Gastroesophageal sphincter (tissue), 4 donors: Measurements from ENCODE around the gene TAS2R39. TPM values are rescaled to one million over a fixed set of nuclear protein-coding genes. Genes with fewer than 3 reads are reported as not detected.
A peak's percentile ranks its signal among the peaks of the same experiment; 100 is the strongest.
"Not testable (repeated sequence)": the region's sequence is repeated elsewhere in the genome, so short reads cannot be mapped to it uniquely, and the experiment has no call there.

Experiments used
- ATAC-seq: fragments of 150-250 bp; one replicate; pipeline ENCODE4 v1.9.1; 2016; ENCODE audit warnings: mild to moderate bottlenecking, moderate library complexity
- H3K27ac ChIP-seq, 4 donors: fragments of 200-600 bp; sonication (generic) in 3 of 4; 1 replicate in 3 of 4; 2 replicates in 1 of 4; pipeline ENCODE4 v1.5.1; 2016 to 2019
- H3K27me3 ChIP-seq: fragments of 200-600 bp; sonication (generic); one replicate; pipeline ENCODE4 v1.5.1; 2019
- H3K36me3 ChIP-seq, 2 donors: fragments of 200-600 bp; sonication (generic); one replicate each; pipeline ENCODE4 v1.5.1; 2019; ENCODE audit warnings: control low read depth in 1 of 2
- H3K4me1 ChIP-seq, 3 donors: fragments of 200-600 bp; sonication (generic); 1 replicate in 2 of 3; 2 replicates in 1 of 3; pipeline ENCODE4 v1.5.1; 2016 to 2019; ENCODE audit warnings: control low read depth in 2 of 3
- H3K4me3 ChIP-seq, 2 donors: fragments of 200-600 bp; sonication (generic); one replicate each; pipeline ENCODE4 v1.5.1; 2019; ENCODE audit warnings: mild to moderate bottlenecking in 1 of 2, moderate library complexity in 1 of 2
- H3K9me3 ChIP-seq, 3 donors: fragments of 200-600 bp; sonication (generic); one replicate each; pipeline ENCODE4 v1.5.1; 2017 to 2019; ENCODE audit warnings: control low read depth in 2 of 3
- CTCF ChIP-seq, 4 experiments: fragments of 200-600 bp in 2 of 4; fragments of 450-650 bp in 2 of 4; sonication (generic) in 1 of 4; IDR thresholded peaks; one replicate each; pipeline ENCODE4 v1.5.1; 2017 to 2019; ENCODE audit warnings: antibody characterized with exemption in 4 of 4, mild to moderate bottlenecking in 2 of 4, moderate library complexity in 2 of 4
- EP300 ChIP-seq: sonication (generic); formaldehyde crosslinking; IDR thresholded peaks from one replicate; pipeline ENCODE4 v1.6.1; 2017; ENCODE audit warnings: antibody characterized with exemption, mild to moderate bottlenecking
- POLR2A ChIP-seq, 2 donors: fragments of 450-650 bp; IDR thresholded peaks; one replicate each; pipeline ENCODE4 v1.6.1; 2017; ENCODE audit warnings: antibody characterized with exemption in 2 of 2, mild to moderate bottlenecking in 2 of 2, moderate library complexity in 1 of 2
- POLR2AphosphoS5 ChIP-seq: sonication (generic); formaldehyde crosslinking; IDR thresholded peaks from one replicate; pipeline ENCODE4 v1.6.1; 2017; ENCODE audit warnings: antibody characterized with exemption
- WGBS, 2 donors: methylation state at CpG; one replicate each; pipeline ENCODE4 v1.1.5; 2018; ENCODE audit warnings: low coverage in 1 of 2; 5-methylcytosine and 5-hydroxymethylcytosine counted together
- total RNA-seq, 4 donors: library from RNA; depleted of rRNA; stranded (reverse); fragments of >200 nt; gene quantifications; one replicate each; pipeline ENCODE4 v1.1.0, GENCODE V29; 2016

TAS2R39 gene
- total RNA-seq, 4 donors from 2014 or later, result not detected

- H3K36me3 ChIP-seq, result no peaks in the 10 kb centered on the region
- H3K27ac ChIP-seq, result no peak overlapping the region
- H3K27me3 ChIP-seq, result no peaks in the 10 kb centered on the region
- 74 to 84% methylated on average over 3 of the region's 3 CpGs for WGBS, 2 donors
- no peaks in the 10 kb centered on the region for H3K4me1 ChIP-seq
- TF ChIP-seq POLR2AphosphoS5 (no peak), CTCF (IDR thresholded peaks at IDR 0.05) (no peak), EP300 (no peak), POLR2A (IDR thresholded peaks at IDR 0.05) (no peak)
- H3K9me3 ChIP-seq, result peaks cover 0 to 6% (median 0%) of the 10 kb centered on the region in 3 donors
- no peak overlapping the region for H3K4me3 ChIP-seq
- no peak for ATAC-seq
Measured at GRCh38 chr7:143203386-143203785, 20.2 kb downstream of the TAS2R39 start.

- Histone ChIP-seq H3K36me3 (no peaks in the 10 kb centered on the region), H3K27me3 (peaks cover 4% of the 10 kb centered on the region), H3K27ac (no peak overlapping the region), H3K9me3 (no peaks in the 10 kb centered on the region), H3K4me1 (no peaks in the 10 kb centered on the region), H3K4me3 (no peak overlapping the region)
- TF ChIP-seq EP300, result no peak
- TF ChIP-seq CTCF (IDR thresholded peaks at IDR 0.05), result no peak
- TF ChIP-seq POLR2A (IDR thresholded peaks at IDR 0.05), result no peak
- ATAC-seq, result peak; percentile 54
- 73 to 78% methylated on average over 13 of the region's 13 CpGs for WGBS, 2 donors
Measured at GRCh38 chr7:143205560-143206293, 22.5 kb downstream of the TAS2R39 start.

- TF ChIP-seq POLR2AphosphoS5 (no peak), POLR2A (IDR thresholded peaks at IDR 0.05) (no peak), CTCF (IDR thresholded peaks at IDR 0.05) (no peak), EP300 (no peak)
- Histone ChIP-seq H3K27ac (no peak overlapping the region), H3K36me3 (no peaks in the 10 kb centered on the region), H3K27me3 (peaks cover 4% of the 10 kb centered on the region), H3K9me3 (no peaks in the 10 kb centered on the region), H3K4me1 (peaks cover 0 to 4% (median 0%) of the 10 kb centered on the region in 3 donors), H3K4me3 (no peak overlapping the region)
- WGBS, 2 donors, result 25 to 27% methylated on average over 2 to 4 of the region's 4 CpGs
- no peak for ATAC-seq
Measured at GRCh38 chr7:143210541-143210940, 27.3 kb downstream of the TAS2R39 start.

GRCh38 chr7:143213478-143213877 is 30.3 kb downstream of the TAS2R39 start:
- H3K9me3 ChIP-seq, ATAC-seq, H3K27ac ChIP-seq, H3K27me3 ChIP-seq, H3K4me3 ChIP-seq, H3K36me3 ChIP-seq: not testable (repeated sequence)
- peaks cover 0 to 13% (median 0%) of the 10 kb centered on the region in 3 donors for H3K4me1 ChIP-seq
- 90 to 94% methylated on average over 2 to 4 of the region's 4 CpGs for WGBS, 2 donors

- Histone ChIP-seq H3K27ac (no peak overlapping the region), H3K36me3 (no peaks in the 10 kb centered on the region), H3K9me3 (no peaks in the 10 kb centered on the region), H3K4me1 (peaks cover 0 to 13% (median 0%) of the 10 kb centered on the region in 3 donors), H3K27me3 (no peaks in the 10 kb centered on the region), H3K4me3 (no peak overlapping the region)
- TF ChIP-seq CTCF (IDR thresholded peaks at IDR 0.05) (peak; percentile 97 to 99 (median 98)), POLR2AphosphoS5 (no peak), POLR2A (IDR thresholded peaks at IDR 0.05) (no peak), EP300 (no peak)
- 18 to 20% methylated on average over 8 of the region's 8 CpGs for WGBS, 2 donors
- ATAC-seq, result peak; percentile 70
Measured at GRCh38 chr7:143214789-143215679, 31.8 kb downstream of the TAS2R39 start.
